Upper lobe of right lung (tissue), 1 donor: ENCODE data around the gene CYP24A1. TPM values are rescaled to one million over a fixed set of nuclear protein-coding genes. Genes with fewer than 3 reads are reported as not detected.
A peak's percentile ranks its signal among the peaks of the same experiment; 100 is the strongest.

Source experiments
- ATAC-seq: fragments of 200-7000 bp; cut with Tn5 transposase; one replicate; pipeline ENCODE4 v1.9.1; 2020; ENCODE audit warnings: mild to moderate bottlenecking, moderate library complexity
- DNase-seq: peaks from one replicate; pipeline ENCODE4 v3.0.0-alpha.2; 2020
- H3K27ac ChIP-seq: fragments of 200-600 bp; one replicate; pipeline ENCODE4 v1.8.0; 2022
- H3K27me3 ChIP-seq: fragments of 200-600 bp; one replicate; pipeline ENCODE4 v1.8.0; 2022; ENCODE audit warnings: mild to moderate bottlenecking
- H3K36me3 ChIP-seq: fragments of 200-600 bp; one replicate; pipeline ENCODE4 v1.8.0; 2022
- H3K4me1 ChIP-seq: fragments of 200-600 bp; one replicate; pipeline ENCODE4 v1.8.0; 2022
- H3K4me3 ChIP-seq: fragments of 200-600 bp; one replicate; pipeline ENCODE4 v1.8.0; 2022; ENCODE audit warnings: mild to moderate bottlenecking
- H3K9me3 ChIP-seq: fragments of 200-600 bp; one replicate; pipeline ENCODE4 v1.8.0; 2022
- intact Hi-C: fragments of 100-400 bp; cut with DNase I; formaldehyde crosslinking; loops from one replicate; pipeline ENCODE4 v1.11.0; 2022
- total RNA-seq: library from RNA; stranded (reverse); fragmentation: NEBNext Ultra II Directional; extraction: Animal tissue kit (Norgen Biotek cat#: 25700); gene quantifications from one replicate; pipeline ENCODE4 v1.2.1, GENCODE V29; 2021
- TF ChIP-seq, protein P1 (sequence below): fragments of 200-600 bp; IDR thresholded peaks from one replicate; pipeline ENCODE4 v1.8.0; 2022; ENCODE audit warnings: antibody characterized with exemption
- donor health status: DM: no; HTN: yes; CAD: no; lungs with severe emphysema.

CYP24A1 gene
- total RNA-seq, 1 donor from 2014 or later = 0.17 TPM

DNA sequence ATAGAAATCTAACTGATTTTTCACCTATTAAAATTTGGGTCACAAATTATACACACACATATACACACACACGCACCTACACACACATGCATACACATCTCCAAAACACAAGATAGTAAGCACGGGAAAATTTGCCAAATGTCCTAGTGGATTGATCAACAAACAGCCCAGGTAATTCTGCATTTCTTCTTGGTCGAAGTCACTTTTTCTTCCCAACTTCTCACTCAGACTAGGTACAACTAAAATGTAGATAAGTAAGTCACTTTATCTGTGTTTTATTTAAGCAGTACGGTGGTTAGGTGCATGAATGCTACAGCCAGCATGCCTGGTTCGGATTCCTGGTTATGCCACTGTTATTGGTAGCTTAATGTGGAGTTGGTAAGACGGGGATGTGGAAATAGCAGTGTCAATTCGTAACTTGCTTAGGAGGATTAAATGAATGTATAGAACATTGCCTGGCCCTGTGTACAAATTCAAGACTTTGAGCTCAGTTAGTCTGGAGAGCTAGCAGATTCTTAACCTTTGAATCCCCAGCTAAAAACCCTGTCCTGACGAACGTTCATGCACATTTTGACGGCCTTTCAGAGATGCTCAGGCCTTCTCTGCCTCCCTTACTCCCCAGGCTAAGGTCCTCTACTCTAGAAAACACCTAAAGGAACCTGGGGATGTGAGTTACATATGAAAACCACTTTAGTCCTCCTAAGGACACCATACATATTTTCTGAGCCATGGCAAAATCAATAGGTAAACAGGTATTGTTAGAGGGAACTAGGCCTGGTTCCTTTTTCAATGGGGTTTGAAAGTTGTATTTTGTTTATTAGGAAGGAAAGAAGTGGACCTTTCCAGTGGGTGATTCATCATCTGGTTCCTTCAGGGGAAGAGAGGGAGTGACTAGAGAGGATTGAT, 50.9 kb downstream of the CYP24A1 start:
- no peak overlapping the region for H3K4me3 ChIP-seq
- no peak for ATAC-seq
- H3K27me3 ChIP-seq = no peaks in the 10 kb centered on the region
- H3K9me3 ChIP-seq = no peaks in the 10 kb centered on the region
- TF ChIP-seq, protein P1, sequence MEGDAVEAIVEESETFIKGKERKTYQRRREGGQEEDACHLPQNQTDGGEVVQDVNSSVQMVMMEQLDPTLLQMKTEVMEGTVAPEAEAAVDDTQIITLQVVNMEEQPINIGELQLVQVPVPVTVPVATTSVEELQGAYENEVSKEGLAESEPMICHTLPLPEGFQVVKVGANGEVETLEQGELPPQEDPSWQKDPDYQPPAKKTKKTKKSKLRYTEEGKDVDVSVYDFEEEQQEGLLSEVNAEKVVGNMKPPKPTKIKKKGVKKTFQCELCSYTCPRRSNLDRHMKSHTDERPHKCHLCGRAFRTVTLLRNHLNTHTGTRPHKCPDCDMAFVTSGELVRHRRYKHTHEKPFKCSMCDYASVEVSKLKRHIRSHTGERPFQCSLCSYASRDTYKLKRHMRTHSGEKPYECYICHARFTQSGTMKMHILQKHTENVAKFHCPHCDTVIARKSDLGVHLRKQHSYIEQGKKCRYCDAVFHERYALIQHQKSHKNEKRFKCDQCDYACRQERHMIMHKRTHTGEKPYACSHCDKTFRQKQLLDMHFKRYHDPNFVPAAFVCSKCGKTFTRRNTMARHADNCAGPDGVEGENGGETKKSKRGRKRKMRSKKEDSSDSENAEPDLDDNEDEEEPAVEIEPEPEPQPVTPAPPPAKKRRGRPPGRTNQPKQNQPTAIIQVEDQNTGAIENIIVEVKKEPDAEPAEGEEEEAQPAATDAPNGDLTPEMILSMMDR = no peak
- no peaks in the 10 kb centered on the region for H3K4me1 ChIP-seq
- DNase-seq = no peak
- no peaks in the 10 kb centered on the region for H3K36me3 ChIP-seq
- H3K27ac ChIP-seq = peak overlapping the region; percentile 58
- intact Hi-C loops = no loop called here

- no peaks in the 10 kb centered on the region for H3K9me3 ChIP-seq
- DNase-seq (no peak), ATAC-seq (no peak)
- H3K4me3 ChIP-seq = no peak overlapping the region
- no peaks in the 10 kb centered on the region for H3K36me3 ChIP-seq
- H3K27me3 ChIP-seq = no peaks in the 10 kb centered on the region
- intact Hi-C loops = no loop called here
- no peak overlapping the region for H3K27ac ChIP-seq
- TF ChIP-seq, protein P1 = no peak
- H3K4me1 ChIP-seq = no peaks in the 10 kb centered on the region
Measured at GRCh38 chr20:54122189-54122588, 51.6 kb downstream of the CYP24A1 start.

GRCh38 chr20:54119744-54120143, 54.0 kb downstream of the CYP24A1 start:
- Histone ChIP-seq H3K4me3 (no peak overlapping the region), H3K9me3 (no peaks in the 10 kb centered on the region), H3K36me3 (no peaks in the 10 kb centered on the region), H3K27ac (no peak overlapping the region), H3K27me3 (no peaks in the 10 kb centered on the region), H3K4me1 (no peaks in the 10 kb centered on the region)
- ATAC-seq (no peak), DNase-seq (no peak)
- intact Hi-C loops = no loop called here
- TF ChIP-seq, protein P1 = no peak

- no peak for ATAC-seq
- no peak overlapping the region for H3K27ac ChIP-seq
- H3K36me3 ChIP-seq = no peaks in the 10 kb centered on the region
- TF ChIP-seq, protein P1 = no peak
- no peaks in the 10 kb centered on the region for H3K9me3 ChIP-seq
- intact Hi-C loops = no loop called here
- H3K4me1 ChIP-seq = no peaks in the 10 kb centered on the region
- no peak overlapping the region for H3K4me3 ChIP-seq
- no peaks in the 10 kb centered on the region for H3K27me3 ChIP-seq
- DNase-seq = no peak
Measured at GRCh38 chr20:54118220-54119001, 55.4 kb downstream of the CYP24A1 start.

GRCh38 chr20:54116550-54117235, 57.1 kb downstream of the CYP24A1 start:
- Histone ChIP-seq H3K36me3 (no peaks in the 10 kb centered on the region), H3K27me3 (no peaks in the 10 kb centered on the region), H3K27ac (no peak overlapping the region), H3K9me3 (no peaks in the 10 kb centered on the region), H3K4me3 (no peak overlapping the region), H3K4me1 (no peaks in the 10 kb centered on the region)
- ATAC-seq (no peak), DNase-seq (no peak)
- TF ChIP-seq, protein P1 = no peak
- intact Hi-C loops = no loop called here
